Esophagus muscularis mucosa (tissue), 3 donors: ENCODE measurements around the gene NKAIN1.

ENCODE experiments used
- CTCF ChIP-seq, 3 experiments: fragments of 200-600 bp in 2 of 3; fragments of 450-650 bp in 1 of 3; sonication (generic) in 2 of 3; IDR thresholded peaks; one replicate each; pipeline ENCODE4 v1.5.1; 2017 to 2019; ENCODE audit warnings: antibody characterized with exemption in 3 of 3, mild to moderate bottlenecking in 2 of 3, moderate library complexity in 1 of 3
- POLR2A ChIP-seq: fragments of 450-650 bp; IDR thresholded peaks from one replicate; pipeline ENCODE4 v1.6.1; 2017; ENCODE audit warnings: antibody characterized with exemption, moderate library complexity, mild to moderate bottlenecking, low read depth
- POLR2AphosphoS5 ChIP-seq, 2 donors: sonication (generic); formaldehyde crosslinking; IDR thresholded peaks; one replicate each; pipeline ENCODE4 v1.6.1; 2017; ENCODE audit warnings: antibody characterized with exemption in 2 of 2

DNA sequence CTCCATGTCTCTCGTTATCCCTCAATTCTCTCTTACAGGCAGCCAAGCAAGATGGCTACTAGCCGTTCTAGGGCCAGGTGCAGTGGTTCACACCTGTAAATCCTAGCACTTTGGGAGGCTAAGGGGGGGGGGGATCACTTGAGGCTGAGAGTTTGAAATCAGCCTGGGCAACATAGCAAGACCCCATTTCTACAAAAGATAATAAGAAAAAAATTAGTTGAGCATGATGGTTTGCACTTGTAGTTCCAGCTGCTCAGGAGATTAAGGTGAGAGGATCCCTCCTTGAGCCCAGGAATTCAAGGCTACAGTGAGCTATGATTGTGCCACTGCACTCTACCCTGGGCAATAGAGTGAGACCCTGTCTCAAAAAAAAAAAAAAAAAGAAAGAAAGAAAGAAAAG, 80.4 kb downstream of the NKAIN1 start:
- no peak for TF ChIP-seq CTCF (IDR thresholded peaks at IDR 0.05)
- no peak for TF ChIP-seq POLR2AphosphoS5 (IDR thresholded peaks at IDR 0.05)
- no peak for TF ChIP-seq POLR2A
